ENCODE results near the gene ST3GAL2.

The ST3GAL2 gene

GRCh38 chr16:70474320-70475053, 35.6 kb upstream of the ST3GAL2 start:
- Histone ChIP-seq H3K4me3 (ENCODE audit: low read length) (no peak overlapping the region), H3K4me1 (ENCODE audit: control insufficient read depth, insufficient read depth, low read length) (no peaks in the 10 kb centered on the region), H3K27me3 (ENCODE audit: control insufficient read depth, insufficient read depth, low read length) (no peaks in the 10 kb centered on the region), H3K27ac (ENCODE audit: low read depth, low read length) (no peak overlapping the region), H3K36me3 (ENCODE audit: control insufficient read depth, insufficient read depth, low read length) (peaks cover 19% of the 10 kb centered on the region), H3K9ac (ENCODE audit: low read length) (no peak overlapping the region)

GRCh38 chr16:70473446-70474319, 34.8 kb upstream of the ST3GAL2 start:
- no peak overlapping the region for H3K4me3 ChIP-seq (ENCODE audit: low read length)
- no peaks in the 10 kb centered on the region for H3K27me3 ChIP-seq (ENCODE audit: control insufficient read depth, insufficient read depth, low read length)
- H3K4me1 ChIP-seq (ENCODE audit: control insufficient read depth, insufficient read depth, low read length): no peaks in the 10 kb centered on the region
- no peak overlapping the region for H3K9ac ChIP-seq (ENCODE audit: low read length)
- H3K27ac ChIP-seq (ENCODE audit: low read depth, low read length): no peak overlapping the region
- peaks cover 16% of the 10 kb centered on the region for H3K36me3 ChIP-seq (ENCODE audit: control insufficient read depth, insufficient read depth, low read length)

GRCh38 chr16:70472786-70473433, 34.0 kb upstream of the ST3GAL2 start:
- Histone ChIP-seq H3K27me3 (ENCODE audit: control insufficient read depth, insufficient read depth, low read length) (no peaks in the 10 kb centered on the region), H3K36me3 (ENCODE audit: control insufficient read depth, insufficient read depth, low read length) (peaks cover 12% of the 10 kb centered on the region), H3K9ac (ENCODE audit: low read length) (no peak overlapping the region), H3K4me1 (ENCODE audit: control insufficient read depth, insufficient read depth, low read length) (no peaks in the 10 kb centered on the region), H3K4me3 (ENCODE audit: low read length) (no peak overlapping the region), H3K27ac (ENCODE audit: low read depth, low read length) (no peak overlapping the region)

- Histone ChIP-seq H3K9ac (ENCODE audit: low read length) (no peak overlapping the region), H3K36me3 (ENCODE audit: control insufficient read depth, insufficient read depth, low read length) (peaks cover 12% of the 10 kb centered on the region)
Measured at GRCh38 chr16:70470927-70471341, 32.0 kb upstream of the ST3GAL2 start.

GRCh38 chr16:70470141-70470926, 31.4 kb upstream of the ST3GAL2 start:
- Histone ChIP-seq H3K27ac (ENCODE audit: low read depth, low read length) (no peak overlapping the region), H3K4me3 (ENCODE audit: low read length) (no peak overlapping the region), H3K4me1 (ENCODE audit: control insufficient read depth, insufficient read depth, low read length) (no peaks in the 10 kb centered on the region), H3K36me3 (ENCODE audit: control insufficient read depth, insufficient read depth, low read length) (peaks cover 12% of the 10 kb centered on the region), H3K9ac (ENCODE audit: low read length) (no peak overlapping the region), H3K27me3 (ENCODE audit: control insufficient read depth, insufficient read depth, low read length) (no peaks in the 10 kb centered on the region)

More at GRCh38 chr16:70470927-70471341, 32.0 kb upstream of the ST3GAL2 start:
- H3K4me3 ChIP-seq (ENCODE audit: low read length): no peak overlapping the region
- no peaks in the 10 kb centered on the region for H3K4me1 ChIP-seq (ENCODE audit: control insufficient read depth, insufficient read depth, low read length)
- no peak overlapping the region for H3K27ac ChIP-seq (ENCODE audit: low read depth, low read length)
- H3K27me3 ChIP-seq (ENCODE audit: control insufficient read depth, insufficient read depth, low read length): no peaks in the 10 kb centered on the region

GRCh38 chr16:70468776-70469525, 30.1 kb upstream of the ST3GAL2 start:
- no peak overlapping the region for H3K4me3 ChIP-seq (ENCODE audit: low read length)
- no peak overlapping the region for H3K9ac ChIP-seq (ENCODE audit: low read length)
- no peak overlapping the region for H3K27ac ChIP-seq (ENCODE audit: low read depth, low read length)
- H3K27me3 ChIP-seq (ENCODE audit: control insufficient read depth, insufficient read depth, low read length): no peaks in the 10 kb centered on the region
- H3K4me1 ChIP-seq (ENCODE audit: control insufficient read depth, insufficient read depth, low read length): no peaks in the 10 kb centered on the region
- peaks cover 17% of the 10 kb centered on the region for H3K36me3 ChIP-seq (ENCODE audit: control insufficient read depth, insufficient read depth, low read length)

GRCh38 chr16:70467608-70468007, 28.7 kb upstream of the ST3GAL2 start:
- Histone ChIP-seq H3K36me3 (ENCODE audit: control insufficient read depth, insufficient read depth, low read length) (peaks cover 18% of the 10 kb centered on the region), H3K4me1 (ENCODE audit: control insufficient read depth, insufficient read depth, low read length) (no peaks in the 10 kb centered on the region), H3K27ac (ENCODE audit: low read depth, low read length) (no peak overlapping the region), H3K4me3 (ENCODE audit: low read length) (no peak overlapping the region), H3K9ac (ENCODE audit: low read length) (no peak overlapping the region), H3K27me3 (ENCODE audit: control insufficient read depth, insufficient read depth, low read length) (no peaks in the 10 kb centered on the region)

- Histone ChIP-seq H3K27ac (ENCODE audit: low read depth, low read length) (no peak overlapping the region), H3K27me3 (ENCODE audit: control insufficient read depth, insufficient read depth, low read length) (no peaks in the 10 kb centered on the region), H3K4me3 (ENCODE audit: low read length) (no peak overlapping the region), H3K4me1 (ENCODE audit: control insufficient read depth, insufficient read depth, low read length) (no peaks in the 10 kb centered on the region), H3K36me3 (ENCODE audit: control insufficient read depth, insufficient read depth, low read length) (peaks cover 13% of the 10 kb centered on the region), H3K9ac (ENCODE audit: low read length) (no peak overlapping the region)
Measured at GRCh38 chr16:70467113-70467512, 28.2 kb upstream of the ST3GAL2 start.

GRCh38 chr16:70466805-70467076, 27.8 kb upstream of the ST3GAL2 start:
- Histone ChIP-seq H3K9ac (ENCODE audit: low read length) (no peak overlapping the region), H3K36me3 (ENCODE audit: control insufficient read depth, insufficient read depth, low read length) (peaks cover 13% of the 10 kb centered on the region), H3K4me3 (ENCODE audit: low read length) (no peak overlapping the region), H3K27me3 (ENCODE audit: control insufficient read depth, insufficient read depth, low read length) (no peaks in the 10 kb centered on the region), H3K4me1 (ENCODE audit: control insufficient read depth, insufficient read depth, low read length) (no peaks in the 10 kb centered on the region), H3K27ac (ENCODE audit: low read depth, low read length) (no peak overlapping the region)

- H3K4me3 ChIP-seq (ENCODE audit: low read length): no peak overlapping the region
- no peak overlapping the region for H3K9ac ChIP-seq (ENCODE audit: low read length)
- no peak overlapping the region for H3K27ac ChIP-seq (ENCODE audit: low read depth, low read length)
- peaks cover 13% of the 10 kb centered on the region for H3K36me3 ChIP-seq (ENCODE audit: control insufficient read depth, insufficient read depth, low read length)
- H3K4me1 ChIP-seq (ENCODE audit: control insufficient read depth, insufficient read depth, low read length): no peaks in the 10 kb centered on the region
- H3K27me3 ChIP-seq (ENCODE audit: control insufficient read depth, insufficient read depth, low read length): no peaks in the 10 kb centered on the region
Measured at GRCh38 chr16:70465999-70466804, 27.3 kb upstream of the ST3GAL2 start.

- H3K27ac ChIP-seq (ENCODE audit: low read depth, low read length): no peak overlapping the region
- H3K36me3 ChIP-seq (ENCODE audit: control insufficient read depth, insufficient read depth, low read length): peaks cover 13% of the 10 kb centered on the region
- H3K4me3 ChIP-seq (ENCODE audit: low read length): no peak overlapping the region
- no peak overlapping the region for H3K9ac ChIP-seq (ENCODE audit: low read length)
- no peaks in the 10 kb centered on the region for H3K4me1 ChIP-seq (ENCODE audit: control insufficient read depth, insufficient read depth, low read length)
- no peaks in the 10 kb centered on the region for H3K27me3 ChIP-seq (ENCODE audit: control insufficient read depth, insufficient read depth, low read length)
Measured at GRCh38 chr16:70463235-70463634, 24.3 kb upstream of the ST3GAL2 start.
